Coronary artery (tissue), 2 donors: ENCODE results near the gene GCK.

ENCODE experiments used
- DNase-seq: peaks from one replicate; pipeline ENCODE4 v3.0.0-alpha.2; 2017; ENCODE audit warnings: low spot score
- H3K27ac ChIP-seq, 2 donors: fragments of 200-600 bp; sonication (generic); one replicate each; pipeline ENCODE4 v1.5.1; 2016 to 2019
- H3K4me3 ChIP-seq: fragments of 200-600 bp; sonication (generic); 2 replicates; pipeline ENCODE4 v1.5.1; 2016; ENCODE audit warnings: mild to moderate bottlenecking, moderate library complexity
- CTCF ChIP-seq: fragments of 200-600 bp; sonication (generic); IDR thresholded peaks from one replicate; pipeline ENCODE4 v1.5.1; 2019; ENCODE audit warnings: antibody characterized with exemption

Gene GCK

GRCh38 chr7:44107116-44107960 lies 81.9 kb downstream of the GCK start:
- Histone ChIP-seq H3K27ac (peak overlapping the region; percentile 98 to 99), H3K4me3 (peak overlapping the region; percentile 80)
- no peak for DNase-seq
- no peak for TF ChIP-seq CTCF

- Histone ChIP-seq H3K27ac (peak overlapping the region; percentile 98 to 99), H3K4me3 (peak overlapping the region; percentile 80)
- no peak for DNase-seq
- TF ChIP-seq CTCF: no peak
These were observed 82.8 kb downstream of the GCK start for GRCh38 chr7:44106311-44107065.

- no peak for DNase-seq
- H3K4me3 ChIP-seq: peak overlapping the region; percentile 80
- no peak for TF ChIP-seq CTCF
- H3K27ac ChIP-seq: peak overlapping the region; percentile 98 to 99
These were observed 83.4 kb downstream of the GCK start for GRCh38 chr7:44105832-44106231.

GRCh38 chr7:44104860-44105771 lies 84.1 kb downstream of the GCK start:
- Histone ChIP-seq H3K27ac (peak overlapping the region; percentile 98 to 99), H3K4me3 (peak overlapping the region; percentile 80)
- TF ChIP-seq CTCF: no peak
- DNase-seq: no peak

GRCh38 chr7:44103923-44104859 lies 85.0 kb downstream of the GCK start, which contains the start of gene AEBP1:
AEBP1 (plus strand) TSS chr7:44104345; CDS start chr7:44104666, 321 bp downstream.
- no peak for TF ChIP-seq CTCF
- no peak for DNase-seq
- peak within 1 kb of the TSS; percentile 98 to 99 for H3K27ac ChIP-seq
- H3K4me3 ChIP-seq: peak within 1 kb of the TSS; percentile 80

- no peak for DNase-seq
- Histone ChIP-seq H3K27ac (peak overlapping the region; percentile 98 to 99), H3K4me3 (peak overlapping the region; percentile 80)
- no peak for TF ChIP-seq CTCF
These were observed 85.7 kb downstream of the GCK start for GRCh38 chr7:44103566-44103922.
